Measurements from ENCODE around the gene EPG5.
"Not testable (repeated sequence)": the region's sequence is repeated elsewhere in the genome, so short reads cannot be mapped to it uniquely, and the experiment has no call there.

Gene EPG5

GRCh38 chr18:45967007-45967706, at the start of gene EPG5:
TSS of gene EPG5 (minus strand) at chr18:45967329. CDS start at chr18:45967239, 90 bp downstream.
- peak; percentile 93 for DNase-seq (ENCODE audit: low spot score)

- no peak for DNase-seq (ENCODE audit: low spot score)
Measured at GRCh38 chr18:46013484-46014189, 46.5 kb upstream of the EPG5 start.

- no peak for DNase-seq (ENCODE audit: low spot score)
Measured at GRCh38 chr18:46010676-46011075, 43.5 kb upstream of the EPG5 start.

- no peak for DNase-seq (ENCODE audit: low spot score)
Measured at GRCh38 chr18:46010050-46010449, 42.9 kb upstream of the EPG5 start.

- no peak for DNase-seq (ENCODE audit: low spot score)
Measured at GRCh38 chr18:46009125-46009840, 42.2 kb upstream of the EPG5 start.

GRCh38 chr18:46008531-46008930, 41.4 kb upstream of the EPG5 start:
- DNase-seq (ENCODE audit: low spot score), result no peak

- DNase-seq (ENCODE audit: low spot score), result no peak
Measured at GRCh38 chr18:46007165-46007564, 40.0 kb upstream of the EPG5 start.

GRCh38 chr18:46002934-46003333, 35.8 kb upstream of the EPG5 start:
- no peak for DNase-seq (ENCODE audit: low spot score)

- no peak for DNase-seq (ENCODE audit: low spot score)
Measured at GRCh38 chr18:46001892-46002291, 34.8 kb upstream of the EPG5 start.

GRCh38 chr18:46001074-46001473, 33.9 kb upstream of the EPG5 start:
- DNase-seq (ENCODE audit: low spot score), result no peak

GRCh38 chr18:45999536-45999935, 32.4 kb upstream of the EPG5 start:
- DNase-seq (ENCODE audit: low spot score), result no peak

- DNase-seq (ENCODE audit: low spot score), result no peak
Measured at GRCh38 chr18:45998244-45998643, 31.1 kb upstream of the EPG5 start.

GRCh38 chr18:45997700-45998151, 30.6 kb upstream of the EPG5 start:
- DNase-seq (ENCODE audit: low spot score), result no peak

- DNase-seq (ENCODE audit: low spot score), result no peak
Measured at GRCh38 chr18:45995461-45995860, 28.3 kb upstream of the EPG5 start.

- DNase-seq (ENCODE audit: low spot score), result no peak
Measured at GRCh38 chr18:45993438-45993837, 26.3 kb upstream of the EPG5 start.

- DNase-seq (ENCODE audit: low spot score), result not testable (repeated sequence)
Measured at GRCh38 chr18:45992527-45992926, 25.4 kb upstream of the EPG5 start.

- DNase-seq (ENCODE audit: low spot score), result no peak
Measured at GRCh38 chr18:45991788-45992187, 24.7 kb upstream of the EPG5 start.

GRCh38 chr18:45984546-45985235, 17.6 kb upstream of the EPG5 start:
- no peak for DNase-seq (ENCODE audit: low spot score)

GRCh38 chr18:45981821-45982220, 14.7 kb upstream of the EPG5 start:
- no peak for DNase-seq (ENCODE audit: low spot score)

- DNase-seq (ENCODE audit: low spot score), result peak; percentile 4
Measured at GRCh38 chr18:45980229-45980628, 13.1 kb upstream of the EPG5 start.

- no peak for DNase-seq (ENCODE audit: low spot score)
Measured at GRCh38 chr18:45978084-45978483, 11.0 kb upstream of the EPG5 start.

- no peak for DNase-seq (ENCODE audit: low spot score)
Measured at GRCh38 chr18:45976974-45977373, 9.8 kb upstream of the EPG5 start.
